Stimulated activated CD8-positive, alpha-beta memory T cell treated with anti-CD3 and anti-CD28 coated beads, Interleukin-4, amount 100 ng/mL, for 24 hours (primary cell): ENCODE measurements around the gene ENTPD3.

ENCODE experiments used
- DNase-seq: peaks from one replicate; pipeline ENCODE4 v3.0.0-alpha.2; 2020; ENCODE audit warnings: low read depth

ENTPD3 gene

GRCh38 chr3:40404591-40405198 is 17.7 kb downstream of the ENTPD3 start:
- no peak for DNase-seq

DNA sequence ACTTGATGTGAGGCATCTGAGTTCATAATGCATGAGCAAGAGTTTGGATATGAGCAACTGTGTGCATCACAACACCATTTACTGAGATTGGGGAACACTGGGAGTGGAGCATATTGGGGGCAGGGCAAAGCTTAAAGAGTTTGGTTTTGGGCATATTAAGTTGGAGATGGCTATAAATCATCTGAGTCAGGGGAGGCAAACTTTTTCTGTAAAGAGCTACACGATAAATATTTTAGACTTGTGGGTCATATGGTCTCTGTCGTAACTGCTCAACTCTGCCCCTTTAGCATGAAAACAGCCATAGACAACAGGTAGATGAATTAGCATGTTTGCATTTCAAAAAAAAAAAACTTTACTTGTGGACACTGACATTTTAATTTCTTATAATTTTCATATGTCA is 20.0 kb downstream of the ENTPD3 start:
- DNase-seq = no peak

DNA sequence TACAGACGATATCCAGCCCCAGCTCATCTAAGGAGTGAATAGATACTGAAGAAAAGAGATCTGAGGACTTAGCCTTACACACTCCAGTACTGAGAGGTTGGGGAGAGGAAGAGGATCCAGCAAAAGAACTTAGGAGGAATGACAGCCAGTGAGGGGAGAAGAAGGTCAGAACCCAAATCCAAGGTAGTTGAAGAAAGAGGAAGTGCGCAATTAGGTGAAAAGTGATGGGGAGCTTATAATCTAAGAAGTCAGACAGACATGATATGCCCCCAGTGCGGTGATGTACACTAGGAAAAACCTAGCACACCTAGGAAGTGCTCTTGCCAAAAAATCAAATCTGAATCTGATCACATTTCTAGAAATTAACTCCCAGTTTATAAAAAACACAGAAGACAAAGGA is 20.6 kb downstream of the ENTPD3 start:
- DNase-seq = no peak

DNA sequence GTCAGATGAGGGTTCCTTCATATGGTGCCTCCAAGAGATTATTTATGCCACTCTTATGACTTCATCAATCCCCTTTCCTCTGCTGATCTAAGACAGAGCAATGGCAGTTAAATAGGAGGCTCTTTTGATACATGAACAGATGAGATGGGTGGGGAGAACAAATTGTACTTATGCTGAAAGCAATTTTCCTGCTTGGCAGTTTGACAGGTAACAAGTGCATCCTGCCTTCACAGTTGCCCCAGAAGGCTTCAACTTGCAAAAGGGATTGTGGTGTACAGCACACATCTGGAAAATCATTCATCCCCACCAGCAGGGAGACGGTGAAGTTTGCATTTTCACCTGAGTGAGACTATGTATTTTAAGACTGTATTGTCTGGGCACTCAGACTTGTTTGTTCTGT is 27.3 kb downstream of the ENTPD3 start:
- DNase-seq = no peak

DNA sequence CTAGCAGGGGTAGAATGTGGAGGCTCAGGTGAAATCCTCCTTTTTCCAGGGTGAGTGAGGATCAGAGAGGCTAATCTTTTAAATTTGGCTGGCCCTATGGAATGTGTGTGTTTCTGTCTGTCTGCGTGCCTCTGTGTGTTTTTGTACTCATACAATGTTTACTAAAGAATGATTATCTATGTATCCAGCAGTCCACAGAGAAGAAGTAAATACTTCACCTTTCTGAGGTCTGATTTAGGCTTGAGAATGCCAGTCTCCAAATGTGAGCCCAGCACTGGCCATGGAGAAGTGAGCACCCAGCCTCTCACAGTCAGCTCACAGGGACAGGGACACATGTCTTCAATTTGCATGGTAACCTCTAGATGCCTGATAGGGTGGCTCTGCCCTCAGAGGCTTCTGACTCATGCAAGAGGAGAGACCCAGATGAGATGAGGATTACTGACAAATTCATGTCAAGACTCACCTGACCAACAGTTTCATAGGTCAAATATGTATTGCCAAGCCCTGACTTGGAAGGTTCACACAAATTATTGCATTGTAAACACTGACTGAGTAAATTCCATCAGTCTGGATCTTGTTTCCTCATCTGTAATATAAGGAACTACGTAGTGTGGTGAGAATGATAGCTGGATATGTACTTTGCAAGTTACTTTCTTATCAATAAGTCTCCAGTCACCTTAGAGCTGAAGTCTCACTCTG is 31.0 kb downstream of the ENTPD3 start:
- DNase-seq = no peak

DNA sequence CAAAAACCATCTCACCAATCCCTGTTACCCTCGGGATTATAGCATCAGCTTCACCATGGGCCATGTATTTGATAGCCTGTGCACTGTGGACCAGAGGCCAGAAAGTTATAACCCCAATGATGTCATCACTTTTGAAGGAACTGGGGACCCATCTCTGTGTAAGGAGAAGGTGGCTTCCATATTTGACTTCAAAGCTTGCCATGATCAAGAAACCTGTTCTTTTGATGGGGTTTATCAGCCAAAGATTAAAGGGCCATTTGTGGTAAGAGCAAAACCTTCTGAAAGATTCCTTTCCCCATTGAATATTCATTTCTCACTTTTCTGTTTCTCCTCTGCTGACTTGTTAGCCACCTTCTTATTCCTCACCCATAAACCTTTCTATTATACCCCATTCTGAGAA is 35.9 kb downstream of the ENTPD3 start:
- DNase-seq = no peak

DNA sequence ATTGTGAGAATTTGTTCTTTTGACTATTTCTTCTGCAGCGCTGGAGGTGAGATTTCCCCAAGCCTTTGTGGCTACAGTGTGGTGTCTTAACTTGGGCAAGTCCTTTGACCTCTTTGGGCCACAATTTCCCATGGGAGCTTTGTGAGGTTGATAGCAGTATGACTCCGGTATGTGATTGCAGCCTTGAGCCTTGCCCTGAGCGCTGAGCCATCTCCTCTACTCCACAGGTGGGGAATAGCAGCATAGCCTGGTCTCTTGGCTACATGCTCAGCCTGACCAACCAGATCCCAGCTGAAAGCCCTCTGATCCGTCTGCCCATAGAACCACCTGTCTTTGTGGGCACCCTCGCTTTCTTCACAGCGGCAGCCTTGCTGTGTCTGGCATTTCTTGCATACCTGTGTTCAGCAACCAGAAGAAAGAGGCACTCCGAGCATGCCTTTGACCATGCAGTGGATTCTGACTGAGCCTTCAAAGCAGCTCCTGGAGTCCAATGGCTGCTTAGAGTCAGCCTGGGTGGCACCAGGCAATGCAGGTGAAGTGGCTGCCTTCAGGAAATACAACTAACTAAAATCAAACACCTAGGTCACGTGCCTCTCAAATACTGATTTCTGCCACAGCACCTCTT is 40.2 kb downstream of the ENTPD3 start:
- no peak for DNase-seq

DNA sequence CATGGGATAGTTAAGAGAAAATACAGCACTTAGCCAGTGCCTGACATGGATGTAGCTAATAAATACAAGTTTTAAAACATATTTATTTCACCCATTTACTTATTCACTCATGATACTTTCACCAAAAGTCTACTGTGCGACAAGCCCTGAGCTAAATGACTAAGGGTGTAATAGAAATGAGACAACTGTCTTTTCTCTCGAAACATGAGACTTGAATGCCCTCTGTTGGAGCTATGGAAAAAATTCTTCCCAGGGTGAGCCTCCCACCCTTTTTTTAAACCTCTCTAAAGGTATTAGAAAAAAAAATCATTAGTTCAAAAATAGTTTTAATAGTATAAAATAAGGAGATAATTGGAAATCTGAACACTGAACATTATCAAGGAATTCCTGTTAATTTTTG is 45.8 kb downstream of the ENTPD3 start:
- DNase-seq = no peak

GRCh38 chr3:40437889-40438288 is 50.9 kb downstream of the ENTPD3 start:
- no peak for DNase-seq

- no peak for DNase-seq
Measured at GRCh38 chr3:40445062-40445461, 58.1 kb downstream of the ENTPD3 start.

DNA sequence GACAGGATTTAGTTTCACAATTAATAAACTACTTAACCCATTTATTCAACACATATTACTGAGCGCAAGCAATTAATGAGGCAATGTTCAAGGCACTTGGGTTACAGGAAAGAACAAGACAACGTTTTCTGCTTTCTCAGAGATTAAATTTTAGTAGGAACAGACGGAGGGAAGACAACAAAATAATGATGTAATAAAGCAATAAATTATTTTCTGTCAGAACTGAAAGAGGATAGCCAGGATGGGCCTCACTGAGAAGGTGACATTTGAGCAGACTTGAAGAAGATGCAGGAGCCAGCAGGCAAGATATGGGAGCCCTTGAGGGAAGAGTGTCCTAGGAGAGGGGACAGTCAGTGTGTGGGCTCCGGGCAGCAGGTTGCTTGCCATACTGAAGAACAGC is 58.9 kb downstream of the ENTPD3 start:
- no peak for DNase-seq

GRCh38 chr3:40450438-40450837 is 63.5 kb downstream of the ENTPD3 start:
- no peak for DNase-seq

- DNase-seq = no peak
Measured at GRCh38 chr3:40451551-40451950, 64.6 kb downstream of the ENTPD3 start.

DNA sequence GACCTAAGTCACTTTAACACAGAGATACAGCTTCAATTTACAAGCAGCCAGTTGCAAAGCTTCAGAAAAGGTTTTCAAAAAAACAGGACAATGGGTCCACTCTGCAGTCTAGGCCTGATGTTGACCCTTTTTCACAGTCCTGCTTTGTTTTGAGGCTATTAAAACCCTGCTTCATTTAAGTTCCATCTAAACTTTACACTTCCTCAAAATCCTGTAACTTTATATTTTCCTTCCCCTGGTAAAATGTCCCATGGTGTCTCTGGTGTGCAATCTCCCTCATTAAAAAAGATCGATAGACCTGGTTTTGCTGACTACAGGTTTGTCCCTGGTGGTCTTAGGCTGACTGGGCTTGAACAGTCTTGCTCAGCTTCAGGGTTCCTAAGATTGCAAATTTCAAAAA is 65.1 kb downstream of the ENTPD3 start:
- no peak for DNase-seq

- no peak for DNase-seq
Measured at GRCh38 chr3:40452562-40452875, 65.5 kb downstream of the ENTPD3 start.

DNA sequence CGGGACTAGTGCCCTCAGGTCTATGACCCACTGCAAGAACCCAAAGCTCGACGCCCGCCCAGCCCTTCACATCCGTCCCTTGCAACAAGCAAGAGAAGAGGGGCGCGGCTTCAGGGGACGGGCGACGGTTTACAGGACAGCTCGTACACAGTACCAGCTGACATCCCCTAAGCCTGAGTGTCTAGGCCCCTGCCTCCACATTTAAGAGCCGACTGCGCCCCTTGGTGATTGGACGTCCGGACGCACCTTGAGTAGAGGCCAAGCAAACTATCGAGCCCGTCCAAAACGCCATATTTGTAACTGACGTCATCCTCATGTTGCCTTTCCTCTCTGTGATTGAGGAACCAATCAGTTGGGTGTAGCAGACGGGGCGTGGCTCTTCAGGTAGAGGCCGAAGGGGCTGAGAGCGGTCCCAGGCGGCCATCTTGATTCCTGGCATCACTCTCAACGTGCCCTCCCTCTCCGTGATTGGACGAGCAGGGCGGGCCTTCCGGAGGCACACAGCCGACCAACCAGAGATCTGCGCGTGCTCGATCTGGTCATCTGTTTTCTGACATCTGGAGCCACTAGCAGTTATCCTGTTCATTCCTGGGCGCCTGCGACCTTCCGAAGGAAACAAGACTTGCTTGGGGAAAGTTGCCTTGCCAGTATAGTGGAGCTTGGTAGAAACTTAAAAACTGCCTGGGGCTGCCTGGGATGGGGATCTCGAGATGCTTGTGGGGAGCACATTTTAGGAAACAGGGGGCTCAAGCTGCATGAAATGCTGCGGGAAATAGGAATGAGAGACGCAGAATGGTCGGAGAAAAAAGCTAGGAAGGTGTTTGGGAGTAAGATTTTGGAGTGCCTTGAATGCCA is 66.1 kb downstream of the ENTPD3 start:
- peak; percentile 93 for DNase-seq

DNA sequence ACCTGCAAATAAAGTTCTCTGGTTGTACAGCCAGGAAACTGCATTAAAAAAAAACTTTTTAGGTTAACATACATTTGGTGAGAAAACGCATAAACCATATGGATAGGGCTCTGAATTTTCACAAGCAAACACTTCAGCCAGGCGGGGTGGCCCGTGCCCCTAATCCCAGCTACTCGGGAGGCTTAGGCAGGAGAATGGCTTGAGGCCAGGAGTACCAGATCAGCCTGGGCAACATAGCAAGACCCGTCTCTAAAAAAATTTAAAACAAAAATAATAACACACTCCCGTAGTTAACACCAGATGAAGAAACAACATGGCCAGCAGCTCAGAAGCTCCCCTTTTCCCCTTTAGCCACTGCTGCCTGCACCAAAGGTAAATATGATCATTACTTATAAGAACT is 66.9 kb downstream of the ENTPD3 start:
- DNase-seq = no peak

DNA sequence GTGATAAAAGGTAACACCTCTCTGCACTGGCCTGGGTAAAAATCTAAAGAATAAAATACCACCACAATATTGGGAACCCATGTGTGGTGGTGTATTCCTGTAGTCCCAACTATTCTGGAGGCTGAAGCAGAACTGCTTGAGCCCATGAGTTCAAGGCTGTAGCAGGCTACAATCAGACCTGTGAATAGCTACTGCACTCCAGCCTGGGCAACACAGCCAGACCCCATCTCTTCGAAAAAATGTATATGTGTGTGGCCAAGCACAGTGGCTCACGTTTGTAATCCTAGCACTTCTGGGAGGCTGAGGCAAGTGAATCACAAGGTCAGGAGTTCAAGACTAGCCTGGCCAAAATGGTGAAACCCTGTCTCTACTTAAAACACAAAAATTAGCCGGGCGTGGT is 68.3 kb downstream of the ENTPD3 start:
- DNase-seq = no peak

DNA sequence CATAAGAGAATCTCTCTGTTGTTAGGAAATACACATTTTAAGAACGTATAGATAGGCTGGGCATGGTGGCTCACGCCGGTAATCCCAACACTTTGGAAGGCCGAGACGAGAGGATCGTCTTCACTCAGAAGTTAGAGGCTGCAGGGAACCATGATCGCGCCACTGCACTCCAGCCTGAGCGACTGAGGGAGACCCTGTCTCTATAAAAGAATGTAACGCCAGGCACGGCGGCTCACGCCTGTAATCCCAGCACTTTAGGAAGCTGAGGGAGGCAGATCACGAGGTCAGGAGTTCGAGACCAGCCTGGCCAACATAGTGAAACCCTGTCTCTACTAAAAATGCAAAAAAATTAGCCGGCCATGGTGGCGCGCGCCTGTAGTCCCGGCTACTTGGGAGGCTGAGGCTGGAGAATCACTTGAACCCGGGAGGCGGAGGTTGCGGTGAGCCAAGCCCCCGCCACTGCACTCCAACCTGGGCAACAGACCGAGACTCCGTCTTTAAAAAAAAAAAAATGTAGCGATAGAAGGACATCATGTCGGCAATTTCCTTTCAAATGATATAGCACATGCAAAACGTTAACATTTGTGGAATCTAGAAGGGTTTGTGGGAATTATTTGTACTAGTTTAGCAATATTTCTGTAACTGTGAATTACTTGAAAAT is 69.4 kb downstream of the ENTPD3 start:
- no peak for DNase-seq

DNA sequence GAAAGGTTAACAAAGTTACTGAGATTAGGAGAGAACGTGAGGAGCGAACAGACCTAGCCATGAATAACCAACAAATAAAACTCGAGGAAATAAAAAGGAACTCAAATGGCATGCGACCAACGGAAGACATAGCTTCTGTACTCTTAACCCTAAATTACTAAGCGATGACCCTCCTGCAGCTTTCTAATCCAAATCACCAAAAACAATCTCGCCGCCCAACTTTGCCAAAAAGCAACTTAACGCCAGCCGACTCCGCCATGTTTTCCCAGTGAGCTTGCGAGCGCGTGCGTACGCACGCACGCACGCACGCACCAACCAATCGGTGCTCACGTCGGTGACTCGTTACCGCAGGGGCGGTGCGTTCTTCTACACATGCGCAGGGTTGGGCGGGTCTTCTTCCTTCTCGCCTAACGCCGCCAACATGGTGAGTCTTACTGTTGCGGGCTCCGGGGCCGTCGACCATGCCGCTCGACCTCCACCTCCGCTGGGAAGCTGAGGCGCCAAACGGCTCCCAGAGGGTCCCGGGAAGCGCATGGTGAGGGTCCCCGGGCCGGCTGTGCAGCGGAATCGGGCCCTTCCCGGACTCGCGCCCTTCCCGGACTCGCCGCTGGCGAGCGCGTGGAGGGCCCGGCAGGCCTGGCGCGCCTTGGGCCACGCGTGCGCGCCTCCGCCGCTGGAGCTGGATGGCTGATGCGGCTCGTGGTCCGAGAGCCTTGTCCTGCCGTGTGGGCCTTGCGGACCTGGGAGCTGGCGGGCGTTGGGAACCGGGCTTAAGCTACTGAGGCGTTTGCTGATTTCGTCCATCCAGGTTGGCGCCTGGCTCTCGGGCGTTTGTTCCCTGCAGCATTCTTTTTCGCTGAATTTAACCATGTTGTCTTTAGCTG is 70.2 kb downstream of the ENTPD3 start, which contains the start of gene RPL14:
RPL14 (plus strand) TSS at position 400 of the 884 bp plus-strand sequence; CDS start at position 533, 133 bp downstream.
- DNase-seq = peak; percentile 93

- no peak for DNase-seq
Measured at GRCh38 chr3:40458473-40458872, 71.5 kb downstream of the ENTPD3 start.
